ENCODE results near the gene GATB. TPM values are rescaled to one million over a fixed set of nuclear protein-coding genes. Genes with fewer than 3 reads are reported as not detected.

The GATB gene
- total and polyA plus RNA-seq, 2 donors (not counting 3 experiments of a cell fraction or from before 2014, with no cell fraction given) = 14.4 to 17.7 TPM

DNA sequence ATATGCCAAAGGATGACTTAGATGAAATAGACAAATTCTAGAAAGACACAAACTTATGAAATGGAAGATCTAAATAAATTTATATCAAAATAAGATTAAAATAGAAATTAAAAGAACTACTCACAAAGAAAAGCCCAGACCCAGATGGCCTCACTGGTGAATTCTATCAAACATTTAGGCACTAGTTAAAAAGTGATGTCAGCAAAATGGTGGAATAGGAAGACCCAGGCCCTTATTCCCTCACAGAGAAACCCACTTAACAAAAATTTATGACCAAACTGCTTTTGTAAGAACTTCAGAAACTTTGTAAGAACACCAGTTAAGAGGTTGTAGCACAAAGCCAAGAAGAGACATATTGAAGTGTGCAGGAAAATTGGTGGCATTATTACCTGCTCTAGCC lies 129.5 kb downstream of the GATB start:
- H3K4me2 ChIP-seq (ENCODE audit: insufficient read depth, low read length) = no peak overlapping the region
- dilution Hi-C loops (cut with MboI; ENCODE audit: extremely low pct_ligation_motif_present, low sequenced_read_pairs) (no loop called here), intact Hi-C loops (cut with micrococcal nuclease) (no loop called here)
- no peak for TF ChIP-seq JUN (IDR thresholded peaks at IDR 0.05; ENCODE audit: borderline replicate concordance, insufficient read depth, insufficient read length, low read depth)
- TF ChIP-seq EZH2 (IDR thresholded peaks at IDR 0.05; ENCODE audit: borderline replicate concordance, low read depth, low read length, severe bottlenecking) = no peak
- TF ChIP-seq POLR2A (IDR thresholded peaks at IDR 0.05; ENCODE audit: low read depth, low read length) = no peak
- no peak for TF ChIP-seq GATA2 (IDR thresholded peaks at IDR 0.05; ENCODE audit: insufficient read depth, insufficient read length, low read depth, low read length)
- TF ChIP-seq, protein P1, sequence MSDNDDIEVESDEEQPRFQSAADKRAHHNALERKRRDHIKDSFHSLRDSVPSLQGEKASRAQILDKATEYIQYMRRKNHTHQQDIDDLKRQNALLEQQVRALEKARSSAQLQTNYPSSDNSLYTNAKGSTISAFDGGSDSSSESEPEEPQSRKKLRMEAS (IDR thresholded peaks at IDR 0.05; ENCODE audit: insufficient read depth, insufficient read length) = no peak
- TF ChIP-seq FOS (IDR thresholded peaks at IDR 0.05; ENCODE audit: borderline replicate concordance, insufficient read depth, low read length) = no peak
- TF ChIP-seq POLR2AphosphoS5 (IDR thresholded peaks at IDR 0.05; ENCODE audit: insufficient read depth, low read depth, low read length) = no peak
- TF ChIP-seq, protein P2, sequence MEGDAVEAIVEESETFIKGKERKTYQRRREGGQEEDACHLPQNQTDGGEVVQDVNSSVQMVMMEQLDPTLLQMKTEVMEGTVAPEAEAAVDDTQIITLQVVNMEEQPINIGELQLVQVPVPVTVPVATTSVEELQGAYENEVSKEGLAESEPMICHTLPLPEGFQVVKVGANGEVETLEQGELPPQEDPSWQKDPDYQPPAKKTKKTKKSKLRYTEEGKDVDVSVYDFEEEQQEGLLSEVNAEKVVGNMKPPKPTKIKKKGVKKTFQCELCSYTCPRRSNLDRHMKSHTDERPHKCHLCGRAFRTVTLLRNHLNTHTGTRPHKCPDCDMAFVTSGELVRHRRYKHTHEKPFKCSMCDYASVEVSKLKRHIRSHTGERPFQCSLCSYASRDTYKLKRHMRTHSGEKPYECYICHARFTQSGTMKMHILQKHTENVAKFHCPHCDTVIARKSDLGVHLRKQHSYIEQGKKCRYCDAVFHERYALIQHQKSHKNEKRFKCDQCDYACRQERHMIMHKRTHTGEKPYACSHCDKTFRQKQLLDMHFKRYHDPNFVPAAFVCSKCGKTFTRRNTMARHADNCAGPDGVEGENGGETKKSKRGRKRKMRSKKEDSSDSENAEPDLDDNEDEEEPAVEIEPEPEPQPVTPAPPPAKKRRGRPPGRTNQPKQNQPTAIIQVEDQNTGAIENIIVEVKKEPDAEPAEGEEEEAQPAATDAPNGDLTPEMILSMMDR (IDR thresholded peaks at IDR 0.05; ENCODE audit: extremely low read depth in 1 of 2, insufficient read depth in 1 of 2, low read depth in 1 of 2, low read length in 2 of 2) = no peak
- no peak for TF ChIP-seq MYC (IDR thresholded peaks at IDR 0.05; ENCODE audit: low read depth, low read length)
- CTCF ChIA-PET = interaction anchor here (1.2 kb wide), 1 partner anchor 13 kb away, joined by 3 read pairs; no protein-coding TSS in a partner anchor
- no peak overlapping the region for H3K27ac ChIP-seq (ENCODE audit: insufficient read depth, low read depth, low read length)
- POLR2A ChIA-PET = no interaction called here
- H4K20me1 ChIP-seq (replicated peaks; ENCODE audit: control insufficient read depth, extremely low read depth, insufficient read depth, low read length) = no peaks in the 10 kb centered on the region
- no peak overlapping the region for H3K9ac ChIP-seq (replicated peaks; ENCODE audit: extremely low read depth, insufficient read depth, low read length)
- no peaks in the 10 kb centered on the region for H3K9me3 ChIP-seq (replicated peaks; ENCODE audit: control insufficient read depth, insufficient read depth, low read length)
- H3K79me2 ChIP-seq (ENCODE audit: control insufficient read depth, insufficient read depth, low read length) = no peaks in the 10 kb centered on the region
- H3K4me1 ChIP-seq (ENCODE audit: control insufficient read depth, extremely low read depth, insufficient read depth, low read length) = peaks cover 3% of the 10 kb centered on the region
- DNase-seq (ENCODE audit: low read depth, low spot score) (no peak), FAIRE-seq (no peak)
- H3K36me3 ChIP-seq (ENCODE audit: control insufficient read depth in 2 of 2, extremely low read depth in 1 of 2, insufficient read depth in 2 of 2, low read length in 2 of 2) = no peaks in the 10 kb centered on the region
- H3K4me3 ChIP-seq (replicated peaks in 1 of 3; ENCODE audit: insufficient read depth in 1 of 3, low read depth in 1 of 3, low read length in 3 of 3) = no peak overlapping the region
- no TSS peak for BruUV-seq (replicated peaks)
- H2AFZ ChIP-seq (ENCODE audit: low read depth, low read length) = no peak overlapping the region
- no peaks in the 10 kb centered on the region for H3K9me1 ChIP-seq (replicated peaks; ENCODE audit: control insufficient read depth, extremely low read depth, insufficient read depth, low read length)
- H3K27me3 ChIP-seq (ENCODE audit: control insufficient read depth in 2 of 2, insufficient read depth in 2 of 2, low read length in 2 of 2) = peaks cover 11 to 12% of the 10 kb centered on the region in 2 experiments
